GM19025 (cell line): ENCODE data around the gene CAPG.

ENCODE experiments used
- ATAC-seq: cut with Tn5 transposase; IDR thresholded peaks from one replicate; pipeline ENCODE4 v1.9.1; 2021; ENCODE audit warnings: mild to moderate bottlenecking, low read depth, moderate library complexity; ENCODE audit not compliant: unreplicated experiment

The CAPG gene

GRCh38 chr2:85439025-85439472, 28.9 kb upstream of the CAPG start:
- ATAC-seq: no peak

DNA sequence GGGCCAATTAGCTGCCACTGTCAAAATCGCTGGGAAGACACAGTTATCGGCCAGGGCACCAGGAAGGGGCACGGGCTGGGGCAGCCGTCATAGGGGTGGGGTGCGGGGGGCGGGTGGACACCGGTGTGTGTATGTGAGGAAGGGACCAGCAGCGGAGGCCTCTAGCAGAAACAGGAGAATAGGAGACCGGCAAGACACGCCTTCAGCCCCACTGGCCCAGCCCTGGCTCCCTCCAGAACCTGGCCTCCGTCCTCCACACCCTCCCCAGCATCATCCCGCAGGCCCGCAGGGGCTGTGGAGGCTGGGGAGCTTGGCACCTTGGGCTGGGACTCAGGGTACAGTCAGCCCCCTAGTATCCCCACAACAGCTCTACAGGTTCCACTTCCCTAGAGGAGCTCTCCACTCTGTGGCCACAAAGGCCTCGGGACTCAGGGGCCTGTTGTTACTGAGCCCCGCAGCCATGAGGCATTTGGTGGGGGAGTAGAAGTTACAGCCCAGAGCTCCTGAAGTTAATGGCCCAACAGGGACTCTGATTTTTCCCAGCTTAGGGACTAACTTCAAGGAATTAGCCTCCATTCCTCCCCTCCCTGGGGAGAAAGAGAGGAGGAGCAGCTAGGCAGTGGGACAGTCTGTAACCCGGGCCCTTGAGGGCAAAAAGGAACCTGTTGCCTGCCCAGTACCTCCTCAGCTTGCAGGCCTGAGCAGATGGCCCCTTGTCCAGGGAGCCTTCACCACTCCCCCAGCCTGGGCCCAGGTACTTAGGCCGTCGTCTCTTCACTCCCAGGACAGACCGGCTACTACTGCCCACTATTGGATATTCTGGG, 28.2 kb upstream of the CAPG start:
- no peak for ATAC-seq

DNA sequence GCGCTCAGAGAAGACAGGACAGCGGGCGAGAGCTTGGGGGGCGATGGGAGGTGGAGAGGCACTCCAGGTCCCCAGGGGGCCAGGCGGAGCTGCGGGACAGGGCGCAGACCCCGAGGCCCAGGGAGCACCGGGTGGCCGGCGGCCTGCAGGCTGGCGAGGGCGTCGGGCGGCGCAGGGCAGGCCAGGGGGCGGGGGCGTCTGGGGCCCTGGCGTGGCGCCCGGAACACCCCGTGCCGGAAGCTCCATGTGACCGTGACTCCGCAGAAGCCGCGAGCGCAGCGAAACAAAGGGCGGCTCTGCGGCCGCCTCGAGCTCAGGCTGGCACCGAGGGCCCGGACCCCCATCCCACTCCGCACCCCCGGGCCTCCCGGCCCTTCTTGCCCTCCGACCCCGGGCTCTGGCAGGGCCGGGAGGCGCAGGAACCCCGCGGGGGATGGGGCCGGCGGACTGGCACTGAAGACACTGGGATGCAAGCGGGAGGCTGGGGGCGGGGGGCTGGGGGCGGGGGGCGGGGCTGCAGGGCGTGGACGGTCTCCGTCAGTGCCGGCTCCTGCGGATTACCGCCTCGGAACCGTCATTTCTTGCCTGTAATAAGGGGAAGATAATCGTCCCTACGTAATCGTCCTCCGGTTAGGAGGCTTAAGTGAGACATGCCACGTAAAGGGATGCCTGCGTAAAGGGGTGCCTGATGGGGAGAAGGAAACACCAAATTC, 27.5 kb upstream of the CAPG start:
- ATAC-seq: peak; percentile 86

- ATAC-seq: no peak
These were observed 26.8 kb upstream of the CAPG start for GRCh38 chr2:85436836-85437487.

GRCh38 chr2:85435981-85436835, 26.0 kb upstream of the CAPG start:
- ATAC-seq: no peak

DNA sequence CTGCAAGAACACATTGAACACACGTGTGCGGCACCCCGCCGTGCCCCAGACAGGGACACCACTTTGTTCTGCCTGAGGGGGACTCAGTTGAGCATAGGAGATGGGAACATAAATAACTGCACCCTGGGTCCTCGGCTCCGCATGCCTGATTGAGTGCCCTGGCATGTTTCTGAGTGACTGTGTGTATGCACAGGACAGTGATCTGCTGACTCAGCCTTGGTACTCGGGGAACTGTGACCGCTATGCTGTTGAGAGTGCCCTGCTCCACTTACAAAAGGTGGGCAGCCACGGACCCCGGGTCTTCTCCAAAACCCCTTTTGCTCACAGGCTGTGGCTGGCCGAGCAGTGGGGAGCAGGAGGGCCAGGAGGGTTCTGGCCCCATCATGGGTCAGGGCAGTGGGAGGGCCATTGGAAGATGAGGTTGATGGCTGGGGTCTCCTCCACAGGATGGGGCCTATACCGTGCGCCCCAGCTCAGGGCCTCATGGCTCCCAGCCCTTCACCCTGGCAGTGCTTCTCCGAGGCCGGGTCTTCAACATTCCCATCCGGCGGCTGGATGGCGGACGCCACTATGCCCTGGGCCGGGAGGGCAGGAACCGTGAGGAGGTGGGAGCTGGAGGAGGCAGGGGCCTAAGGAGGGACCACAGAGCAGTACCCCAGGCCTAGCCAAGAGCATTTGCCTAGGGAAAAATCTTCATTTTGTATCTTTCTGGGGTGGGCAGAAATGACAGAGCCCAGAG, 25.2 kb upstream of the CAPG start:
- no peak for ATAC-seq

DNA sequence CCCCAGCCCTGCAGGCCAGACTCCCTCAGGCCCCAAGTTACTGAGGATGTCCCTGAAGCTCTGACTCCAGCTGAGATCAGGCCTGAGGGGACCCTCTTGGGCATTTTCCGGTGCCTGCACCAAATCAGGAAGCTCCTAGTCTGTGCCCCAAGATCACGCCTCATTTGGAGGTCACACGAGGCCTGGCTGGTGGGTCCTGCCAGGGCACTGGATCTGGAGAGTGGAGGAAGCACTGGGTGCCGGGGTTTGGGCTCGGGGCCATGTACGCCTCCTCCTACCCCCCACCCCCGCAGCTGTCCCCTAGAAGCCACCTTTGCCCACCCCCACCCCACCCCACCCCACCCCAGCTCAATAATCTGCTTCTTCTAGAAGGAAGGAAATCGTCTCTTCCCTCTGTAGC, 24.5 kb upstream of the CAPG start:
- ATAC-seq: no peak

- ATAC-seq: no peak
These were observed 23.4 kb upstream of the CAPG start for GRCh38 chr2:85433511-85434089.

DNA sequence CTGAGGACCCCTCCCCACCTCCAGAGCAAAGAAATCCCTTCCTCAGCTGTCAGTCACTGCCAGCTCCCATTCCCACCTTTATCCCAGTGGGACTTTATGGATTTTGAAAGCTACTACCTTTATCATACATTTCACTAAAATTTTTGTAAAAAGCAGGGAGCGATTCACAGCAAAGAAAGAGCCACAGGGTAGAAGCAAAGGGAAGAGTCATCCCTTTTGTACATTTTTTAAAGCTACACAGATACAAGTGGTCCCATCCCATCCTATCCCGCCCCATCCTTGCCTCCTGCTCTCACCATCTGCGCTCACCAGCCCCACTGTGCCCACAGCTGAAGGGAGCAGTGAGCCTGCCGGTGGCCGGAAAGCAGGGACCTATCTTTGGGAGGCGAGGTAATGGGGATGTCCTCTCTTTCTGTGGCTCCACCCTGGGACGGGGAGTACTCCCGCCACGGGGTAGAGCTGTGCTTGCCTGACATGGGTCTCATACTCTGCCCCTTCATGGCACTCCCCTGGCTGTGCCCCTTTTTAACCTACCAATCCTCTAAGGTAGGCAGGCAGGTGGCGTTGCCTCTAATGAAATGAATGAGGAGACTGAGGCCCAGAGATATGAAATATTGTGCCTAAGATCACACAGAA, 21.5 kb upstream of the CAPG start:
- no peak for ATAC-seq

- ATAC-seq: no peak
These were observed 20.8 kb upstream of the CAPG start for GRCh38 chr2:85430752-85431569.

GRCh38 chr2:85429924-85430289, 19.7 kb upstream of the CAPG start:
- ATAC-seq: no peak

DNA sequence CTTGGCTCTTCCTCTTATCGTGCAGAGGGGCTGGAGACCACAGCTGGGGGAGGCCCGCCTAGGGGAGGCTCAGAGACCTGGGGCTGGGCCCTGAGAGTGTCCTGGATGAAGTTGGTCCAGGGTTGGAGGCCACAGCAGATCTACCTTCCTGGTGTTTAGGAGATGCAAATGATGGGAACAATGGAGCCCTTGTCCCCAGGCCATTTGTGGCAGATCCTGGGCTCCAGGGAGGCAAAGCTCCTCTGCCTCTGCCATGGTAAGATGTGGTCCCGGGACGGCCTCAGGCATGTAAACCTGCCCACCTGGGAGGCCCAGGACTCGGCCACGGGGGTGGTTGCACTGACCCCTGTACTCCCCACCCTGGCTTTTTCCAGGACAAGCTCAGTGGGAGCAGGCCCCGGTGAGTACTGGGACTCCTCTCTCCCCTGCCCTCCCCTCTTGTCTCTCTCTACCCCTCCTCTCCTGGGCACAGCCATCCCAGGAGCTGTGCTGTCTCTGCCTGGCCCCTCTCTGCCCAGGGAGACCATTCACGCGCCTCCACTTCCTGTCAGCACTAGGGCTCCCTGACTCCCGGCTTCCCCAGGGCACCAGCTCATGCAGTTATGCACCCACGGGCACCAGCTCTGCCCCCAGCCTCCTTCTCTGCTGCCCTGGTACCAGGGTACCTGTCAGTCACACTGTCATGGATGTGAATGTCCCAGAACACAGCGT, 19.2 kb upstream of the CAPG start:
- ATAC-seq: no peak

DNA sequence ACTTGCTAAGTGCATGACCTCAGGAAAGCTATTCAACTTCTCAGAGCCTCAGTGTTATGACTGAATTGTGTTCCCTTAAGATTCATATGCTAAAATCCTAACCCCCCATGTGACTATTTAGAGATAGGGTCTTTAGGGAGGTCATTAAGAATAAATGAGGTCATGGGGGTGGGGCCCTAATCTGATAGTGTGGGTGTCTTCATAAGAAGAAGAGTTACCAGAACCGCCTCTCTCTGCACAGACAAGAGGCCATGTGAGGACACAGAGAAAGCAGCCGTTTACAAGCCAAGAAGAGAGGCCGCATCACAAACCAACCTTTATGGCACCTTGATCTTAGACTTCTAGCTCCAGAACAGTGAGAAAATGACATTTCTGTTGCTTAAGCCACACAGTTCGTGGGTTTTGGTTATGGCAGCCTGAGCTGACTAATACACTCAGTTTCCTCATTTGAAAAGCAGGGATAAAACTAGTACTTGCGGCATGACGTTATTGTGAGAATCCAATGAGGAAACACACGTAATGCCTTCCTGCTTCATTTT, 18.2 kb upstream of the CAPG start:
- no peak for ATAC-seq

GRCh38 chr2:85427300-85427835, 17.2 kb upstream of the CAPG start:
- no peak for ATAC-seq

DNA sequence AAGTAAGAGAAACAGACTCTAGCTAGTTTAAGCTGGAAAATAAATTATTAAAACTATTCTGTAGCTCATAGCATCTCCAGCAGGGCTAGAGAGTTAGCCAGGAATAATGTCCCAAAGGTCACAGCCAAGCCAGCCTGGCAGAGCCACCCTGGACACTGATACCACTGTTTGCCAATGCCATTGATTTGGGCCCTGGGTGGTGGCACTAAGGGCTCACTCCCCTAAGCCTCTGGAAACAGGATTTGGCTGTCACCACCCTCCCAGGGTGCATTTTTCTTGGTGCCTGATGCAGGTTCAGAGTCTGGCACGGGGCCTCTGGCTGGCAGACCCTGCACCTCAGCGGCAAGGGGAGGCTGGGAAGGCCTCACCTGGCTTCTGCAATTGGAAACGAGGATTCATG, 15.4 kb upstream of the CAPG start:
- no peak for ATAC-seq

DNA sequence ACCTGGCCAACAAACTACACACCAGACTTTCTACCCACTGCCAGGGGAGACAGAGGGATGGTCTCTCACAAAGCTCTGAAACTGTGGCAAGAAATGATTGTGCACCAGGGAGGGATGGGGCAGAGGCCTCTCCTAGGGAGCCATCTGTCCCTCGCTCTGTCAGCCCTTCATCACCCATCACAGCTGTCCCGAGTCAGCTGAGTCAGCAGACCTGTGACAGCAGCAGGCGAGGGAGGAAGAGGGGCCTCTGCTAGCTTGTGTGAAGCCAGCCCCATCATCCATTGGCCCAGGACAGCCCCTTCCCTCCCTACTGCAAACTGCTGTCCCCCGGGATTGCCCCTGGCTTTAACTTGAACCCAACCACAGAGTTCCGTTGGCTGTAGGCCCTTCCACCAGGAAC, 13.4 kb upstream of the CAPG start:
- no peak for ATAC-seq

- ATAC-seq: no peak
These were observed 11.9 kb upstream of the CAPG start for GRCh38 chr2:85422072-85422457.
